SU-DHL-6 (cell line): ENCODE results near the gene OSBPL9.
"Not testable (repeated sequence)": the region's sequence is repeated elsewhere in the genome, so short reads cannot be mapped to it uniquely, and the experiment has no call there.

Experiments used
- H2AFZ ChIP-seq: fragments of 200-600 bp; sonication (generic); 2 replicates; pipeline ENCODE4 v1.6.1; 2014; ENCODE audit warnings: low read depth, mild to moderate bottlenecking, moderate library complexity, mixed read lengths, antibody characterized with exemption, low read length; ENCODE audit not compliant: severe bottlenecking
- H3F3A ChIP-seq: fragments of 200-600 bp; shearing (Covaris generic); 2 replicates; pipeline ENCODE4 v1.6.0; 2016; ENCODE audit warnings: antibody characterized with exemption, mild to moderate bottlenecking; ENCODE audit not compliant: insufficient read depth
- H3K27ac ChIP-seq: fragments of 200-600 bp; sonication (generic); 2 replicates; pipeline ENCODE4 v1.5.1; 2016; ENCODE audit warnings: low read depth, mild to moderate bottlenecking, low read length, moderate library complexity, mixed read lengths
- H3K27me3 ChIP-seq: fragments of 200-600 bp; sonication (generic), shearing (Covaris generic); 2 replicates; pipeline ENCODE4 v1.6.0; 2014; ENCODE audit warnings: mild to moderate bottlenecking, low read length
- H3K36me3 ChIP-seq: fragments of 200-600 bp; sonication (generic); 2 replicates; pipeline ENCODE4 v1.6.1; 2014; ENCODE audit warnings: mild to moderate bottlenecking, low read length, mixed read lengths
- H3K4me2 ChIP-seq: fragments of 300-600, 200-600 bp; shearing (Covaris generic), sonication (generic); 2 replicates; pipeline ENCODE4 v1.6.0; 2014; ENCODE audit warnings: low read length, low read depth, mild to moderate bottlenecking; ENCODE audit not compliant: poor library complexity, severe bottlenecking
- H3K4me3 ChIP-seq: fragments of 200-600 bp; sonication (generic); 2 replicates; pipeline ENCODE4 v1.5.1; 2014; ENCODE audit warnings: antibody characterized with exemption, low read length, mild to moderate bottlenecking, mixed read lengths; ENCODE audit not compliant: insufficient read depth, poor library complexity, severe bottlenecking
- H3K79me2 ChIP-seq: fragments of 200-600 bp; sonication (generic); 2 replicates; pipeline ENCODE4 v1.6.1; 2014; ENCODE audit warnings: mild to moderate bottlenecking, low read length, moderate library complexity; ENCODE audit not compliant: insufficient read depth
- H3K9ac ChIP-seq: fragments of 200-600 bp; sonication (generic); 2 replicates; pipeline ENCODE4 v1.7.0; 2014; ENCODE audit warnings: mild to moderate bottlenecking, low read length
- H3K9me2 ChIP-seq: fragments of 200-600 bp; sonication (generic); replicated peaks from 2 replicates; pipeline ENCODE4 v1.6.1; 2014; ENCODE audit warnings: low read length; ENCODE audit not compliant: insufficient read depth
- H3K9me3 ChIP-seq: fragments of 200-600 bp; sonication (generic); 2 replicates; pipeline ENCODE4 v1.6.1; 2014; ENCODE audit warnings: low read length, mixed read lengths; ENCODE audit not compliant: insufficient read depth
- H4K20me1 ChIP-seq: fragments of 200-600 bp; sonication (generic); 2 replicates; pipeline ENCODE4 v1.6.1; 2014; ENCODE audit warnings: low read depth, mild to moderate bottlenecking, antibody characterized with exemption, low read length, moderate library complexity, mixed read lengths
- EZH2phosphoT487 ChIP-seq: fragments of 200-600 bp; sonication (generic), shearing (Covaris generic); conservative IDR thresholded peaks from 2 replicates; pipeline ENCODE4 v1.6.1; 2018; ENCODE audit warnings: mild to moderate bottlenecking, antibody characterized with exemption, low read length, moderate library complexity, mixed read lengths
- TF ChIP-seq, protein P1 (sequence below): fragments of 200-600 bp; sonication (generic); IDR thresholded peaks from one replicate; pipeline ENCODE4 v1.5.1; 2017; ENCODE audit warnings: antibody characterized with exemption, mild to moderate bottlenecking, low read length, moderate library complexity; ENCODE audit not compliant: insufficient read depth, poor library complexity, severe bottlenecking

OSBPL9 gene

DNA sequence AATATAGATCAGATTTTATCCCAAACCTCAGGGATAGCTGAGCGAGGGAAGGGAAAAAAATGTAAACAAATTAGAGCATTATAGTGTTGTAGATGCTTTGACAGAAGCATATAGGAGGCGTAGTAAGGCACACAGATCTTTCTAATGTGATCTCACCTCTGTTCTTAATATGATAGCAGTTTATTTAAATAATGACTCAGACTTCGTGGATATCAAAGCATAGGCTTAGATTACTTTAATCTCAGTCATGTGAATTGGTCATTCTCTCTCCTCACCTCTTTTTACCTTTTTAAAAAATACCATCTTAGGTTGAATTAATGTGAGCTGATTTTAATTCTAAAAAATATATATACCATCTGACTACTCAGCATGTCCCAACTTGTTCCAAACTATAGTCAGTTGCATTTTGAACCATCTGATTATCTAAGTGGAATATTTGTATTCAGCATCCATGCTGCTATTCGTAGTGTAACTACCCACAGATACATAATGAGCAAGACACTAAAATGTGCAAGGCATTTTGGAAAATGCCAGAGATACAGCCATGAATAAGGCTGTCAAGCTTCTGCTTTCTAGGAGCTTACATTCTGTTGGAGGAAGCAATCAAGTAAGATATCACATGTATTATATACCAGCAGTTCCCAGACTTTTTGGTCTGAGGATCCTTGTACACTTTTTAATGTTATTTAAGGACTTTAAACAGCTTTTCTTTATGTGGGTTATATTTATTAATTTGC, 76.7 kb downstream of the OSBPL9 start:
- Histone ChIP-seq H3K79me2 (no peaks in the 10 kb centered on the region), H2AFZ (no peak overlapping the region), H3K4me2 (no peak overlapping the region), H3K27ac (no peak overlapping the region), H3K4me3 (no peak overlapping the region), H3K36me3 (no peaks in the 10 kb centered on the region), H3K27me3 (no peaks in the 10 kb centered on the region), H3K9ac (no peak overlapping the region), H3K9me2 (no peaks in the 10 kb centered on the region), H3K9me3 (no peaks in the 10 kb centered on the region), H4K20me1 (no peaks in the 10 kb centered on the region; the same call in 1 of the 2 replicates), H3F3A (no peaks in the 10 kb centered on the region)
- no peak for TF ChIP-seq EZH2phosphoT487
- TF ChIP-seq, protein P1, sequence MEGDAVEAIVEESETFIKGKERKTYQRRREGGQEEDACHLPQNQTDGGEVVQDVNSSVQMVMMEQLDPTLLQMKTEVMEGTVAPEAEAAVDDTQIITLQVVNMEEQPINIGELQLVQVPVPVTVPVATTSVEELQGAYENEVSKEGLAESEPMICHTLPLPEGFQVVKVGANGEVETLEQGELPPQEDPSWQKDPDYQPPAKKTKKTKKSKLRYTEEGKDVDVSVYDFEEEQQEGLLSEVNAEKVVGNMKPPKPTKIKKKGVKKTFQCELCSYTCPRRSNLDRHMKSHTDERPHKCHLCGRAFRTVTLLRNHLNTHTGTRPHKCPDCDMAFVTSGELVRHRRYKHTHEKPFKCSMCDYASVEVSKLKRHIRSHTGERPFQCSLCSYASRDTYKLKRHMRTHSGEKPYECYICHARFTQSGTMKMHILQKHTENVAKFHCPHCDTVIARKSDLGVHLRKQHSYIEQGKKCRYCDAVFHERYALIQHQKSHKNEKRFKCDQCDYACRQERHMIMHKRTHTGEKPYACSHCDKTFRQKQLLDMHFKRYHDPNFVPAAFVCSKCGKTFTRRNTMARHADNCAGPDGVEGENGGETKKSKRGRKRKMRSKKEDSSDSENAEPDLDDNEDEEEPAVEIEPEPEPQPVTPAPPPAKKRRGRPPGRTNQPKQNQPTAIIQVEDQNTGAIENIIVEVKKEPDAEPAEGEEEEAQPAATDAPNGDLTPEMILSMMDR, result no peak

DNA sequence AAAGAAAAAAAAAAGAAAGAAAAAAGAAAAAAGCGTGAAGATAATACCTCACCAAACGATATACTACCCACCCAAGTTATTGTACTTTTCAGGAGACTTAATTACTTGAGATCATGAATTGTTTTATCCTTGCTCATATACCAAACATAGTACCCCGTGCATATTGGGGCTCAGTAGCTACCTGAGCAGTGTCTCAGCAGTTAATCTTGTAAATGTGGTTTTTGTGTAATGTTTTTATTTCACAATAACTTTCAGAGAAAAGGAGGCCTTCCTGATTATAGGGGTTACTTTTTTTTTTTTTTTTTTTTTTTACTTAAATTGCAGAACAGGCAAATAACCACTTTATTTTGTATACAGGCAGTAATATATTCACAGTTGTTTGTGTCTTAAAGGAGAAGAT, 80.3 kb downstream of the OSBPL9 start:
- no peaks in the 10 kb centered on the region for H3K79me2 ChIP-seq
- no peaks in the 10 kb centered on the region for H3K9me2 ChIP-seq
- no peaks in the 10 kb centered on the region for H3K9me3 ChIP-seq
- TF ChIP-seq, protein P1, result no peak
- no peak for TF ChIP-seq EZH2phosphoT487
- no peak overlapping the region for H3K4me2 ChIP-seq
- H2AFZ ChIP-seq, result no peak overlapping the region
- no peaks in the 10 kb centered on the region for H3K27me3 ChIP-seq
- H3F3A ChIP-seq, result no peaks in the 10 kb centered on the region
- H4K20me1 ChIP-seq, result no peaks in the 10 kb centered on the region; the same call in 1 of the 2 replicates
- H3K27ac ChIP-seq, result no peak overlapping the region
- H3K36me3 ChIP-seq, result no peaks in the 10 kb centered on the region
- H3K4me3 ChIP-seq, result no peak overlapping the region
- H3K9ac ChIP-seq, result no peak overlapping the region

DNA sequence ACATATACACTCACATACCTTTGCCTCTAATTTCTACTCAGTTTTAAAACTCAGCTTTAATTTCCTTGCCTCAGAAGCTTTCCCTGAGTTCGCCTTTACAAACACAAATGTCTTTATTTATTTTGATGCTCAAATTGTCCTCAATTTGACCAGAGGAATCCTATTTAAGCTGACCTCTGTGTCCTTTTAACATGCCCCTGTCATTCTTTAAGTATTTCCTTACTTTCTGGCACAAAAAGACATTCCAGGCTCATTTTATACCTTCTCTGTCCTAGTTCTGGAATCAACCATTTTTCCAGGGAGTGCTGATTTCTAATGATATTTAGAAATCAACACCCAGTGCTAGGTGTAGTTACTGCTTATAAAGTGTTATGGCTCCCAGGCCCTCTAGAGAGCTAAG, 82.5 kb downstream of the OSBPL9 start:
- H3K27ac ChIP-seq, result no peak overlapping the region
- no peaks in the 10 kb centered on the region for H3K9me3 ChIP-seq
- no peaks in the 10 kb centered on the region for H4K20me1 ChIP-seq
- H3K9me2 ChIP-seq, result no peaks in the 10 kb centered on the region
- H3K4me3 ChIP-seq, result no peak overlapping the region
- H3K79me2 ChIP-seq, result no peaks in the 10 kb centered on the region
- no peaks in the 10 kb centered on the region for H3K27me3 ChIP-seq
- no peak overlapping the region for H3K9ac ChIP-seq
- TF ChIP-seq, protein P1, result no peak
- no peak for TF ChIP-seq EZH2phosphoT487
- no peaks in the 10 kb centered on the region for H3F3A ChIP-seq
- no peak overlapping the region for H2AFZ ChIP-seq
- H3K36me3 ChIP-seq, result no peaks in the 10 kb centered on the region
- H3K4me2 ChIP-seq, result no peak overlapping the region

DNA sequence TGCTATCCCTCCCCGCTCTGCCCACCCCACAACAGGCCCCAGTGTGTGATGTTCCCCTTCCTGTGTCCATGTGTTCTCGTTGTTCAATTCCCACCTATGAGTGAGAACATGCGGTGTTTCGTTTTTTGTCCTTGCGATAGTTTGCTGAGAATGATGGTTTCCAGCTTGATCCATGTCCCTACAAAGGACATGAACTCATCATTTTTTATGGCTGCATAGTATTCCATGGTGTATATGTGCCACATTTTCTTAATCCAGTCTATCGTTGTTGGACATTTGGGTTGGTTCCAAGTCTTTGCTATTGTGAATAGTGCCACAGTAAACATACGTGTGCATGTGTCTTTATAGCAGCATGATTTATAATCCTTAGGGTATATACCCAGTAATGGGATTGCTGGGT, 84.9 kb downstream of the OSBPL9 start:
- not testable (repeated sequence) for H2AFZ ChIP-seq, H3K4me3 ChIP-seq, H3F3A ChIP-seq, H3K36me3 ChIP-seq, H3K9ac ChIP-seq, H3K79me2 ChIP-seq, H4K20me1 ChIP-seq, H3K27ac ChIP-seq, H3K9me2 ChIP-seq, H3K9me3 ChIP-seq, H3K4me2 ChIP-seq, H3K27me3 ChIP-seq

DNA sequence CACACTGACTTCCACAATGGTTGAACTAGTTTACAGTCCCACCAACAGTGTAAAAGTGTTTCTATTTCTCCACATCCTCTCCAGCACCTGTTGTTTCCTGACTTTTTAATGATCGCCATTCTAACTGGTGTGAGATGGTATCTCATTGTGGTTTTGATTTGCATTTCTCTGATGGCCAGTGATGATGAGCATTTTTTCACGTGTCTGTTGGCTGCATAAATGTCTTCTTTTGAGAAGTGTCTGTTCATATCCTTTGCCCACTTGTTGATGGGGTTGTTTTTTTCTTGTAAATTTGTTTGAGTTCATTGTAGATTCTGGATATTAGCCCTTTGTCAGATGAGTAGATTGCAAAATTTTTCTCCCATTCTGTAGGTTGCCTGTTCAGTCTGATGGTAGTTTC, 85.3 kb downstream of the OSBPL9 start:
- not testable (repeated sequence) for H3K4me3 ChIP-seq, H3K4me2 ChIP-seq, H4K20me1 ChIP-seq, H3F3A ChIP-seq, H2AFZ ChIP-seq, H3K36me3 ChIP-seq, H3K9ac ChIP-seq, H3K79me2 ChIP-seq, H3K27ac ChIP-seq, H3K27me3 ChIP-seq, H3K9me2 ChIP-seq, H3K9me3 ChIP-seq
